Trophoblast cell (in vitro differentiated cells and primary cell): Measurements from ENCODE around the gene TSC1.

Experiments used
- DNase-seq, 2 donors: peaks; one replicate each; pipeline ENCODE4 v3.0.0-alpha.2; 2016
- H2AFZ ChIP-seq: 2 replicates; pipeline ENCODE4 v1.6.1; 2013; ENCODE audit warnings: low read length, moderate library complexity, mild to moderate bottlenecking; ENCODE audit not compliant: insufficient read depth, poor library complexity
- H2AK5ac ChIP-seq: 2 replicates; pipeline ENCODE4 v1.6.1; 2013; ENCODE audit warnings: mild to moderate bottlenecking, low read length
- H2BK120ac ChIP-seq: 2 replicates; pipeline ENCODE4 v1.6.1; 2013; ENCODE audit warnings: low read length, mild to moderate bottlenecking, moderate library complexity; ENCODE audit not compliant: insufficient read depth, poor library complexity
- H2BK12ac ChIP-seq: 2 replicates; pipeline ENCODE4 v1.6.1; 2013; ENCODE audit warnings: mild to moderate bottlenecking, low read length, moderate library complexity
- H2BK5ac ChIP-seq: 2 replicates; pipeline ENCODE4 v1.6.1; 2013; ENCODE audit warnings: low read length, low read depth, moderate library complexity, mild to moderate bottlenecking; ENCODE audit not compliant: poor library complexity
- H3K14ac ChIP-seq: 2 replicates; pipeline ENCODE4 v1.6.1; 2013; ENCODE audit warnings: mild to moderate bottlenecking, low read length
- H3K18ac ChIP-seq: 2 replicates; pipeline ENCODE4 v1.6.1; 2013; ENCODE audit warnings: mild to moderate bottlenecking, low read length
- H3K23ac ChIP-seq: 2 replicates; pipeline ENCODE4 v1.6.1; 2013; ENCODE audit warnings: low read length
- H3K27ac ChIP-seq: 2 replicates; pipeline ENCODE4 v1.5.1; 2013; ENCODE audit warnings: low read depth, mild to moderate bottlenecking, inconsistent platforms, low read length, moderate library complexity
- H3K27me3 ChIP-seq: 2 replicates; pipeline ENCODE4 v1.6.1; 2013; ENCODE audit warnings: inconsistent platforms, mild to moderate bottlenecking, low read length, moderate library complexity; ENCODE audit not compliant: insufficient read depth
- H3K36me3 ChIP-seq, 2 experiments: 1 replicate in 1 of 2; 2 replicates in 1 of 2; pipeline ENCODE4 v1.6.1; 2013; ENCODE audit warnings: low read length in 2 of 2, mild to moderate bottlenecking in 2 of 2, moderate library complexity in 1 of 2; ENCODE audit not compliant: insufficient read depth in 2 of 2, control insufficient read depth in 1 of 2
- H3K4ac ChIP-seq: 2 replicates; pipeline ENCODE4 v1.6.1; 2013; ENCODE audit warnings: low read depth, mild to moderate bottlenecking, low read length, moderate library complexity
- H3K4me1 ChIP-seq, 2 experiments: 1 replicate in 1 of 2; 2 replicates in 1 of 2; pipeline ENCODE4 v1.6.1; 2013; ENCODE audit warnings: low read length in 2 of 2, mild to moderate bottlenecking in 2 of 2, moderate library complexity in 1 of 2; ENCODE audit not compliant: insufficient read depth in 2 of 2, control insufficient read depth in 1 of 2
- H3K4me2 ChIP-seq: 2 replicates; pipeline ENCODE4 v1.6.1; 2013; ENCODE audit warnings: inconsistent platforms, mild to moderate bottlenecking, low read length, moderate library complexity
- H3K4me3 ChIP-seq: 2 replicates; pipeline ENCODE4 v1.5.1; 2013; ENCODE audit warnings: mild to moderate bottlenecking, low read depth, low read length, inconsistent platforms
- H3K79me1 ChIP-seq: one replicate; pipeline ENCODE4 v1.6.1; 2013; ENCODE audit warnings: low read length
- H3K79me2 ChIP-seq: 2 replicates; pipeline ENCODE4 v1.6.1; 2013; ENCODE audit warnings: low read length, mild to moderate bottlenecking; ENCODE audit not compliant: control insufficient read depth, insufficient read depth, poor library complexity
- H3K9ac ChIP-seq: 2 replicates; pipeline ENCODE4 v1.6.1; 2013; ENCODE audit warnings: mild to moderate bottlenecking, low read length
- H3K9me3 ChIP-seq: 2 replicates; pipeline ENCODE4 v1.6.1; 2013; ENCODE audit warnings: low read depth, mild to moderate bottlenecking, control low read depth, inconsistent platforms, low read length; ENCODE audit not compliant: insufficient read depth
- H4K12ac ChIP-seq: 2 replicates; pipeline ENCODE4 v1.6.1; 2013; ENCODE audit warnings: low read depth, mild to moderate bottlenecking, low read length, moderate library complexity
- H4K8ac ChIP-seq: 2 replicates; pipeline ENCODE4 v1.6.1; 2013; ENCODE audit warnings: low read depth, mild to moderate bottlenecking, low read length, moderate library complexity
- H4K91ac ChIP-seq: one replicate; pipeline ENCODE4 v1.6.1; 2013; ENCODE audit warnings: low read depth, mild to moderate bottlenecking, low read length, moderate library complexity
- WGBS: extraction: QIAGEN DNeasy Blood & Tissue Kit; methylation state at CpG from one replicate; pipeline ENCODE4 v1.1.7; 2013; ENCODE audit warnings: missing lambda C conversion rate; ENCODE audit not compliant: insufficient read length, insufficient coverage; ENCODE audit errors: extremely low coverage; 5-methylcytosine and 5-hydroxymethylcytosine counted together

TSC1 gene

GRCh38 chr9:132882616-132883015 is 61.8 kb downstream of the TSC1 start:
- peaks cover 6% of the 10 kb centered on the region for H3K79me1 ChIP-seq
- H3K27me3 ChIP-seq = no peaks in the 10 kb centered on the region
- H3K27ac ChIP-seq = no peak overlapping the region
- H3K9me3 ChIP-seq = peaks cover 1% of the 10 kb centered on the region
- H3K9ac ChIP-seq = no peak overlapping the region
- H3K4me2 ChIP-seq = no peak overlapping the region
- H4K8ac ChIP-seq = no peak overlapping the region
- H3K18ac ChIP-seq = no peak overlapping the region
- H4K12ac ChIP-seq = no peak overlapping the region
- peaks cover 4% of the 10 kb centered on the region in 2 experiments for H3K4me1 ChIP-seq
- H3K23ac ChIP-seq = no peak overlapping the region
- no peak overlapping the region for H4K91ac ChIP-seq
- peaks cover 3% of the 10 kb centered on the region for H3K79me2 ChIP-seq
- WGBS = no CpG with 5 or more reads among the region's 6 CpGs
- no peaks in the 10 kb centered on the region for H3K36me3 ChIP-seq
- no peak overlapping the region for H2BK120ac ChIP-seq
- no peak overlapping the region for H2BK12ac ChIP-seq
- H3K4me3 ChIP-seq = no peak overlapping the region
- no peak for DNase-seq
- H3K4ac ChIP-seq = no peak overlapping the region
- H2BK5ac ChIP-seq = no peak overlapping the region
- H2AFZ ChIP-seq = no peak overlapping the region
- H2AK5ac ChIP-seq = no peak overlapping the region
- no peak overlapping the region for H3K14ac ChIP-seq

- no peak overlapping the region for H3K27ac ChIP-seq
- no CpG with 5 or more reads among the region's 6 CpGs for WGBS
Observed at GRCh38 chr9:132881826-132882225, 62.6 kb downstream of the TSC1 start.

GRCh38 chr9:132880324-132880661 is 64.1 kb downstream of the TSC1 start:
- no peak overlapping the region for H3K27ac ChIP-seq
- no peak overlapping the region for H4K12ac ChIP-seq
- no peak overlapping the region for H3K4me3 ChIP-seq
- peaks cover 3% of the 10 kb centered on the region for H3K79me2 ChIP-seq
- no peak overlapping the region for H2AK5ac ChIP-seq
- no peak overlapping the region for H2BK12ac ChIP-seq
- no peak overlapping the region for H4K8ac ChIP-seq
- WGBS = no CpG with 5 or more reads among the region's 7 CpGs
- H3K9ac ChIP-seq = no peak overlapping the region
- no peak overlapping the region for H2AFZ ChIP-seq
- H3K36me3 ChIP-seq = no peaks in the 10 kb centered on the region
- DNase-seq = peak; percentile 90 to 92
- no peak overlapping the region for H3K4ac ChIP-seq
- H3K27me3 ChIP-seq = no peaks in the 10 kb centered on the region
- H3K4me2 ChIP-seq = no peak overlapping the region
- no peak overlapping the region for H2BK5ac ChIP-seq
- H3K18ac ChIP-seq = no peak overlapping the region
- no peak overlapping the region for H2BK120ac ChIP-seq
- no peak overlapping the region for H3K14ac ChIP-seq
- H3K23ac ChIP-seq = no peak overlapping the region
- no peak overlapping the region for H4K91ac ChIP-seq
- H3K9me3 ChIP-seq = peaks cover 1% of the 10 kb centered on the region
- peaks cover 6% of the 10 kb centered on the region for H3K79me1 ChIP-seq
- H3K4me1 ChIP-seq = peaks cover 4 to 6% of the 10 kb centered on the region in 2 experiments

More at GRCh38 chr9:132881826-132882225, 62.6 kb downstream of the TSC1 start:
- peaks cover 3% of the 10 kb centered on the region for H3K79me2 ChIP-seq
- no peak overlapping the region for H3K14ac ChIP-seq
- H4K8ac ChIP-seq = no peak overlapping the region
- DNase-seq = no peak
- H3K4me3 ChIP-seq = no peak overlapping the region
- H3K9me3 ChIP-seq = peaks cover 1% of the 10 kb centered on the region
- no peak overlapping the region for H3K23ac ChIP-seq
- no peak overlapping the region for H3K4me2 ChIP-seq
- no peak overlapping the region for H2BK120ac ChIP-seq
- no peak overlapping the region for H3K18ac ChIP-seq
- no peaks in the 10 kb centered on the region for H3K27me3 ChIP-seq
- H2BK12ac ChIP-seq = no peak overlapping the region
- no peak overlapping the region for H2BK5ac ChIP-seq
- peaks cover 6% of the 10 kb centered on the region for H3K79me1 ChIP-seq
- H3K36me3 ChIP-seq = no peaks in the 10 kb centered on the region
- no peak overlapping the region for H2AK5ac ChIP-seq
- no peak overlapping the region for H4K91ac ChIP-seq
- no peak overlapping the region for H2AFZ ChIP-seq
- H3K9ac ChIP-seq = no peak overlapping the region
- no peak overlapping the region for H4K12ac ChIP-seq
- H3K4ac ChIP-seq = no peak overlapping the region
- H3K4me1 ChIP-seq = peaks cover 4 to 6% of the 10 kb centered on the region in 2 experiments

- Histone ChIP-seq H4K12ac (no peak overlapping the region), H3K4ac (no peak overlapping the region), H3K9me3 (no peaks in the 10 kb centered on the region), H2AK5ac (no peak overlapping the region), H3K4me3 (no peak overlapping the region), H3K18ac (no peak overlapping the region), H3K79me2 (peaks cover 3% of the 10 kb centered on the region), H3K4me2 (no peak overlapping the region), H4K91ac (no peak overlapping the region), H2BK5ac (no peak overlapping the region), H3K27ac (no peak overlapping the region), H3K36me3 (no peaks in the 10 kb centered on the region), H2BK12ac (no peak overlapping the region), H2AFZ (no peak overlapping the region), H3K27me3 (no peaks in the 10 kb centered on the region), H4K8ac (no peak overlapping the region), H3K79me1 (peaks cover 6% of the 10 kb centered on the region), H3K14ac (no peak overlapping the region), H3K4me1 (peaks cover 4 to 6% of the 10 kb centered on the region in 2 experiments), H2BK120ac (no peak overlapping the region), H3K9ac (no peak overlapping the region), H3K23ac (no peak overlapping the region)
- WGBS = no CpG with 5 or more reads among the region's 6 CpGs
- peak; percentile 44 to 80 for DNase-seq
Observed at GRCh38 chr9:132879457-132880323, 64.7 kb downstream of the TSC1 start.
